Right atrium auricular region (tissue), 2 donors: ENCODE results near the gene ADARB2. TPM values are rescaled to one million over a fixed set of nuclear protein-coding genes. Genes with fewer than 3 reads are reported as not detected.

ENCODE experiments used
- DNase-seq: peaks from one replicate; pipeline ENCODE4 v3.0.0-alpha.2; 2019; ENCODE audit warnings: low spot score
- H3K27ac ChIP-seq, 2 donors: fragments of 200-600 bp; sonication (generic); 1 replicate in 1 of 2; 2 replicates in 1 of 2; pipeline ENCODE4 v1.5.1; 2016 to 2019
- H3K27me3 ChIP-seq, 2 donors: fragments of 200-600 bp; sonication (generic); one replicate each; pipeline versions ENCODE4 v1.5.1 to v1.6.0; 2017 to 2019
- H3K36me3 ChIP-seq: fragments of 200-600 bp; sonication (generic); one replicate; pipeline ENCODE4 v1.5.1; 2016
- H3K4me1 ChIP-seq, 2 donors: fragments of 200-600 bp; sonication (generic); one replicate each; pipeline versions ENCODE4 v1.5.1 to v1.6.0; 2017 to 2019
- H3K4me3 ChIP-seq, 2 donors: fragments of 200-600 bp; sonication (generic); 1 replicate in 1 of 2; 2 replicates in 1 of 2; pipeline ENCODE4 v1.5.1; 2017 to 2019; ENCODE audit warnings: mild to moderate bottlenecking in 1 of 2, moderate library complexity in 1 of 2
- H3K9me3 ChIP-seq, 2 donors: fragments of 200-600 bp; sonication (generic); one replicate each; pipeline ENCODE4 v1.5.1; 2019
- CTCF ChIP-seq, 2 donors: fragments of 200-600 bp; sonication (generic); IDR thresholded peaks; one replicate each; pipeline ENCODE4 v1.5.1; 2019; ENCODE audit warnings: antibody characterized with exemption in 2 of 2
- total RNA-seq, 2 donors: library from RNA; depleted of rRNA; stranded (reverse); fragments of >200 nt; gene quantifications; one replicate each; pipeline ENCODE4 v1.1.0, GENCODE V29; 2016

Gene ADARB2
- total RNA-seq, 2 donors from 2014 or later = 0.33 to 0.71 TPM

GRCh38 chr10:1247598-1248261 lies 489.6 kb downstream of the ADARB2 start:
- no peaks in the 10 kb centered on the region for H3K27me3 ChIP-seq
- TF ChIP-seq CTCF (IDR thresholded peaks at IDR 0.05) = no peak
- H3K36me3 ChIP-seq = no peaks in the 10 kb centered on the region
- no peak overlapping the region for H3K4me3 ChIP-seq
- H3K4me1 ChIP-seq = no peaks in the 10 kb centered on the region
- H3K27ac ChIP-seq = no peak overlapping the region
- no peak for DNase-seq
- no peaks in the 10 kb centered on the region for H3K9me3 ChIP-seq

GRCh38 chr10:1244493-1244892 lies 492.8 kb downstream of the ADARB2 start:
- H3K36me3 ChIP-seq = no peaks in the 10 kb centered on the region
- no peak overlapping the region for H3K4me3 ChIP-seq
- TF ChIP-seq CTCF (IDR thresholded peaks at IDR 0.05) = no peak
- DNase-seq = no peak
- no peaks in the 10 kb centered on the region for H3K4me1 ChIP-seq
- no peaks in the 10 kb centered on the region for H3K27me3 ChIP-seq
- H3K9me3 ChIP-seq = no peaks in the 10 kb centered on the region
- H3K27ac ChIP-seq = no peak overlapping the region

GRCh38 chr10:1243486-1244234 lies 493.7 kb downstream of the ADARB2 start:
- TF ChIP-seq CTCF (IDR thresholded peaks at IDR 0.05) = no peak
- Histone ChIP-seq H3K4me1 (no peaks in the 10 kb centered on the region), H3K36me3 (no peaks in the 10 kb centered on the region), H3K27ac (no peak overlapping the region), H3K4me3 (no peak overlapping the region), H3K9me3 (no peaks in the 10 kb centered on the region), H3K27me3 (no peaks in the 10 kb centered on the region)
- DNase-seq = no peak

- DNase-seq = no peak
Observed at GRCh38 chr10:1242975-1243374, 494.4 kb downstream of the ADARB2 start.

More at GRCh38 chr10:1242975-1243374, 494.4 kb downstream of the ADARB2 start:
- Histone ChIP-seq H3K36me3 (no peaks in the 10 kb centered on the region), H3K4me3 (no peak overlapping the region), H3K27ac (no peak overlapping the region), H3K27me3 (no peaks in the 10 kb centered on the region), H3K4me1 (no peaks in the 10 kb centered on the region), H3K9me3 (no peaks in the 10 kb centered on the region)
- TF ChIP-seq CTCF (IDR thresholded peaks at IDR 0.05) = no peak
